ENCODE measurements around the gene ADCY5.

- TF ChIP-seq CTCF (IDR thresholded peaks at IDR 0.05) = no peak
- TF ChIP-seq EP300 (IDR thresholded peaks at IDR 0.05) = no peak
Measured at GRCh38 chr3:123310186-123310585, 138.7 kb downstream of the ADCY5 start.
